Measurements from ENCODE around the gene ALKAL2. TPM values are rescaled to one million over a fixed set of nuclear protein-coding genes. Genes with fewer than 3 reads are reported as not detected.

Gene ALKAL2
- total RNA-seq, 1 donor from 2014 or later, result 0.63 TPM

DNA sequence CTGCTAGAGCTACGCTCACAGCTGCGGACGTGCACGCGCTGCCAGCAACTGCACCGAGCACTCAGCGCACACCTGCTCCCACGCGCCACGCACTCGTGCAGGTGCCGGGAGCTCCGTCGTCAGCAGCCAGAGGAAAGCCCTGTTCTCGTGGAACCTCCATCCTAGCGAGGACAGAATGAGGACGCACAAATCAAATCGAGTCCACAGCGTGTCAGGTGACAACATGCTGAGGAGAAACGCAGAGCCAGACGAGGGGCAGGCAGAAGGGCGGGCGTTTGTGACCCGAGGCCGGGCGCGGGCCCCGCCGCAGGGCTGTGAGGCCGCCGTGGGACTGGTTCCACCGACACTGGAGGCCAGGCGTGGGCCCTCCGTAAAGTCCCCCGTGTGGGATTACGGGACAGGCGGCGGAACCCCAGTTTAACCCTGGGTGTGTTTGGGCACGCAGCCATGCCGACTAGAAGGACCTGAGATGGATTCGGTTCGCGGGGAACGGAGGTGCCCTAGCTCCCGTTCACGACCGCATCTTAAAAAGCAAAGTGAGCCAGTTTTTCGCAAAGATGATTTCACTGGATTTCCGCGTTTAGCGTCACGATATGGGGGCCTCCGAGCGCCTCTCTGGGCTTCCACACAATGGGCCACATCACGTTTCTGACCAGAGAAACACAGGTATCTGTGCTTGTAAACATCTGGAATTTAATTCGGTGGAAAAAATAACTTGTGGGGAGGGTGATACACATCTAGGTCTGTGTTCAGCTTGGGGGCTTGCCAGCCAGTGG, 26.9 kb upstream of the ALKAL2 start:
- Mint-ChIP-seq H3K9me3 (no peaks in the 10 kb centered on the region), H3K27ac (ENCODE audit: unreplicated experiment) (no peak overlapping the region), H3K36me3 (ENCODE audit: low read depth) (peaks cover 4% of the 10 kb centered on the region), H3K4me3 (peak overlapping the region; percentile 56), H3K4me1 (peaks cover 85% of the 10 kb centered on the region), H3K27me3 (ENCODE audit: low read depth) (no peaks in the 10 kb centered on the region)
- TF ChIP-seq, protein P1, sequence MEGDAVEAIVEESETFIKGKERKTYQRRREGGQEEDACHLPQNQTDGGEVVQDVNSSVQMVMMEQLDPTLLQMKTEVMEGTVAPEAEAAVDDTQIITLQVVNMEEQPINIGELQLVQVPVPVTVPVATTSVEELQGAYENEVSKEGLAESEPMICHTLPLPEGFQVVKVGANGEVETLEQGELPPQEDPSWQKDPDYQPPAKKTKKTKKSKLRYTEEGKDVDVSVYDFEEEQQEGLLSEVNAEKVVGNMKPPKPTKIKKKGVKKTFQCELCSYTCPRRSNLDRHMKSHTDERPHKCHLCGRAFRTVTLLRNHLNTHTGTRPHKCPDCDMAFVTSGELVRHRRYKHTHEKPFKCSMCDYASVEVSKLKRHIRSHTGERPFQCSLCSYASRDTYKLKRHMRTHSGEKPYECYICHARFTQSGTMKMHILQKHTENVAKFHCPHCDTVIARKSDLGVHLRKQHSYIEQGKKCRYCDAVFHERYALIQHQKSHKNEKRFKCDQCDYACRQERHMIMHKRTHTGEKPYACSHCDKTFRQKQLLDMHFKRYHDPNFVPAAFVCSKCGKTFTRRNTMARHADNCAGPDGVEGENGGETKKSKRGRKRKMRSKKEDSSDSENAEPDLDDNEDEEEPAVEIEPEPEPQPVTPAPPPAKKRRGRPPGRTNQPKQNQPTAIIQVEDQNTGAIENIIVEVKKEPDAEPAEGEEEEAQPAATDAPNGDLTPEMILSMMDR (conservative IDR thresholded peaks at IDR 0.05), result no peak
- DNase-seq (ENCODE audit: low read depth, low spot score), result no peak

DNA sequence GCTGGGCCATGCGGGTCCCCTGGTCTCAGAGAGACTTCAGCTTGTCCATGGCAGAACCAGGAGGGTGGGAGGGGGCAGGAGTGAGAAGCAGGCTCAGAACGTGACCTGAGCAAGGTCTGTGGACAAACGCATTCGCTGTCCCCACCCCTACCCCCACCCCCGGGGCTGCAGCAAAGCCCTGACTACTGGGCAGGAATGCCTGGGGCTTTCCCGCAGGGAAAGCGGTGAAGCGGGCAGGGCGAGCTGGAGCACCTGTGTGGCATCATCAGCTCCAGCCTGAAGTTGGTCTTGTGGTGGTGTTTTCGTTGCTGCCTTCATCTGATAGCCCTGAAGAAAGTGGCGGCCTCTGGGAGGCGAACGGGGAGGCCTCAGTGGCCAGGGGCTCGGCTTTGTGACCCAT, 26.1 kb upstream of the ALKAL2 start:
- H3K4me3 Mint-ChIP-seq, result no peak overlapping the region
- no peak for DNase-seq (ENCODE audit: low read depth, low spot score)
- peaks cover 4% of the 10 kb centered on the region for H3K36me3 Mint-ChIP-seq (ENCODE audit: low read depth)
- peaks cover 91% of the 10 kb centered on the region for H3K4me1 Mint-ChIP-seq
- H3K27ac Mint-ChIP-seq (ENCODE audit: unreplicated experiment), result no peak overlapping the region
- H3K27me3 Mint-ChIP-seq (ENCODE audit: low read depth), result no peaks in the 10 kb centered on the region
- H3K9me3 Mint-ChIP-seq, result no peaks in the 10 kb centered on the region
- TF ChIP-seq, protein P1 (conservative IDR thresholded peaks at IDR 0.05), result no peak

DNA sequence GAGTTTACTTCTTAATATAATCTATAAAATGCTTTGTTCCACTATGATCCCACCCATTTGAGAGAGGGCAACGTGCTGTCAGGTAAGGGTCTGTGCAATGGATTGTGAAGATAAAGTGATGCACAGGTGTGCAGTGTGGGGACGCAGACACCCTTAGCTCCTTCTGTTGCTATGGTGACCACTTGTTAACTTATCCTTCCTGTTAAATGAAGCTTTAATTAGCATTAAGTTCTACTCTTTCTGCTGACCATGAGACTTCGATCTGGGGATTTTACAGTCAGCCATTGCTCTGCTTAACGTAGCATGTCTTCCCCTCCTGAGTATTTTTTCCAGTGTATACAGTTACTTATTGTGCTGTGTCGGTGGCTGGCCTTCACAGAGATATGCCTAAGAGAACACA, 23.1 kb upstream of the ALKAL2 start:
- H3K9me3 Mint-ChIP-seq, result no peaks in the 10 kb centered on the region
- no peak for DNase-seq (ENCODE audit: low read depth, low spot score)
- no peak overlapping the region for H3K27ac Mint-ChIP-seq (ENCODE audit: unreplicated experiment)
- TF ChIP-seq, protein P1 (conservative IDR thresholded peaks at IDR 0.05), result no peak
- no peaks in the 10 kb centered on the region for H3K36me3 Mint-ChIP-seq (ENCODE audit: low read depth)
- H3K4me1 Mint-ChIP-seq, result peaks cover 62% of the 10 kb centered on the region
- H3K27me3 Mint-ChIP-seq (ENCODE audit: low read depth), result no peaks in the 10 kb centered on the region
- no peak overlapping the region for H3K4me3 Mint-ChIP-seq

DNA sequence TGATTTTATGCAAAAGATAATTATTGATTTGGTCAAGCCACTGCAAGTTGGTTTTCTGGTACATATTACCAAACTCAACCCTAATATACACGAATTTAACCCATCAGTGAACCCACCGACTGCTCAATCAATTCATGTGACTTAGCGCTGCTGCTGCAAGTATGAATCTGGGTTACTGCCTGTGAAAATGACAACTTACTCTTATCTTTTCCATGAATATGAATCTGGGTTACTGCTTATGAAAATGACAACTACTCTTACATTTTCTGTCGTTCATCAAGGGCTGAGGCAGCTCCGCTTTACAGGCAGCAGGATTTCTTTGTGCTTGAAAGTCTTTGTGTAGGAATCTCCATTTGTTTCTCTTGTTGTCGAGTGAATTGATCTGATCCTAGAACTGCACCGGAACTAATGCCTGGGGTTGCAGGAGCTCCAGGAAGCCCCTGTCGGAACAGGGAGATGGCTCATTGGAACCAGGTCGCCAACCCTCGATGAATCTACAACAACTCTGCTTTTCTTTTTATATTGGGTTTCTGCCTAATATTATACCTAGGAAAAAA, 22.1 kb upstream of the ALKAL2 start:
- Mint-ChIP-seq H3K4me1 (peaks cover 53% of the 10 kb centered on the region), H3K4me3 (peak overlapping the region; percentile 11), H3K27ac (ENCODE audit: unreplicated experiment) (peak overlapping the region; percentile 13), H3K36me3 (ENCODE audit: low read depth) (no peaks in the 10 kb centered on the region), H3K9me3 (no peaks in the 10 kb centered on the region), H3K27me3 (ENCODE audit: low read depth) (no peaks in the 10 kb centered on the region)
- TF ChIP-seq, protein P1 (conservative IDR thresholded peaks at IDR 0.05), result no peak
- no peak for DNase-seq (ENCODE audit: low read depth, low spot score)

DNA sequence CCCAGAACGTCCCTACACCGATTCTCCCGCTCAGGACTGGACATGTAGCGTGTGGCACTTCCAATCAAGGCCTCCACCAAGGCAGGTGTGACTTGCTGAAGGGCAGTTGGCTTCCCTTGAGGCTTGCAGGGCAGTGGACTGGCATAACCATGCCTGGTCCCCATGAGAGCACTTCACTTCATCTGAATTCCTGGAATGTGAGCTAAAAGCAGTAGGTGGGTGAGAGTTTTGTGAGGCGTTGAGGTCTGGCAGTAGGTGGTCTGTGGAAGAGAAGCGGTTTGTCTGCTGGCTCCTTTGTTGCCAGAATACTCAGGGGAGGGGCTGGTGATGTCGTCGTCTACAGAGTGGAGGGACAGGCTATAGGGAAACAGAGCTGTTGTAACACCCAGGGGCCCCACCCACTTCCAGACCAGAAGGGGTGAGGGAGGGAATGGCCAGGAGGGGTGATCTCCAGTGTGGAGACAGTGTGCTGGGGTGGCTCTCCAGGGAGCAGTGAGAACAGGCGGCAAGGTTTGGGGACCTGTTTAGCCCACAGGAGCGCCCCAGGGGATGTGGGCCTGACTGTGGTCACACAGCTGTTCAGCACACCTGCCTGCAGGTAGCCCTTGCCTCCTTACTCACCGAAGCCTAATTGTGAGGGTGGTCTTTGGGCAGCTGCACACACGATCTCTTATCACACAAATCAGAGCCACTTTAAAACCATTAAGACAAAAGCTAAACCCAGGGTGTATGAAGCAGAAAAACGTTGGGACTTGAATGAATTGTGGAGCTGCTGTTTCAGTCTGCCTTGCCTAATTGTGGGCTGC, 21.5 kb upstream of the ALKAL2 start:
- no peak for DNase-seq (ENCODE audit: low read depth, low spot score)
- H3K4me1 Mint-ChIP-seq, result peaks cover 48% of the 10 kb centered on the region

More for the DNA sequence above, 21.5 kb upstream of the ALKAL2 start:
- TF ChIP-seq, protein P1 (conservative IDR thresholded peaks at IDR 0.05), result no peak
- no peak overlapping the region for H3K4me3 Mint-ChIP-seq
- no peaks in the 10 kb centered on the region for H3K9me3 Mint-ChIP-seq
- H3K27me3 Mint-ChIP-seq (ENCODE audit: low read depth), result no peaks in the 10 kb centered on the region
- no peaks in the 10 kb centered on the region for H3K36me3 Mint-ChIP-seq (ENCODE audit: low read depth)
- H3K27ac Mint-ChIP-seq (ENCODE audit: unreplicated experiment), result peak overlapping the region; percentile 21

Measured in neural crest cell (in vitro differentiated cells).